GM19023 (cell line): ENCODE data around the gene F2.
"Not testable (repeated sequence)": the region's sequence is repeated elsewhere in the genome, so short reads cannot be mapped to it uniquely, and the experiment has no call there.

Experiments
- ATAC-seq: cut with Tn5 transposase; IDR thresholded peaks from one replicate; pipeline ENCODE4 v1.9.1; 2021; ENCODE audit warnings: mild to moderate bottlenecking, moderate library complexity; ENCODE audit not compliant: unreplicated experiment

Gene F2

DNA sequence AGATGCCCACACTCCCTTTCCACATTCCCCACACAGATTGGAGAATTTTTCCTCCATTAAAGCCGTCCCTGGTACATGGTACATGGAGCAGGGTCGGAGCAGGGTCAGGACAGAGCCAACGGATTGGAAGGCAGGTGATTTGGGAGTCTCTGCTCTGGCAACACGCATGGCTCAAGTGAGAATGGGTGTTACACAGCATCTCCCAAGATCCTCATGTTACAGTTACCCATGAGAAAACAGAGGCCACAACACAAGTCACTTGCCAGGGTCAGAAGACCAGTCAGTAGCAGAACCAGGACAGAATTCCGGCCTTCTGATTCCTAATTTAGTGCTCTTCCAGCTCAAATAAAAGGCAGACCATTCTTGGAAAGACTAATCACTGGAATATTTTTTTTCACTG is 7.7 kb upstream of the F2 start:
- ATAC-seq, result no peak

- no peak for ATAC-seq
Observed at GRCh38 chr11:46712874-46713576, 6.0 kb upstream of the F2 start.

DNA sequence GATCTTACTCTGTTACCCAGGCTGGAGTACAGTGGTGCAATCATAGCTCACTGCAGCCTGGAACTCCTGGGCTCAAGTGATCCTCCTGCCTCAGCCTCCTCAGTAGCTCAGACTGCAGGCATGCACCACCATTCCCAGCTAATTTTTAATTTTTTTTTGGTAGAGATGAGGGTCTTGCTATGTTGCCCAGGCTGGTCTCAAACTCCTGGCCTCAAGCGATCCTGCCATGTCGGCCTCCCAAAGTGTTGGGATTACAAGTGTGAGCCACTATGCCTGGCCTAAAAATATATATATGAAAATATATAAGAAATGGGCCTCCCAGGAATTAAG is 1.2 kb upstream of the F2 start:
- ATAC-seq, result not testable (repeated sequence)

DNA sequence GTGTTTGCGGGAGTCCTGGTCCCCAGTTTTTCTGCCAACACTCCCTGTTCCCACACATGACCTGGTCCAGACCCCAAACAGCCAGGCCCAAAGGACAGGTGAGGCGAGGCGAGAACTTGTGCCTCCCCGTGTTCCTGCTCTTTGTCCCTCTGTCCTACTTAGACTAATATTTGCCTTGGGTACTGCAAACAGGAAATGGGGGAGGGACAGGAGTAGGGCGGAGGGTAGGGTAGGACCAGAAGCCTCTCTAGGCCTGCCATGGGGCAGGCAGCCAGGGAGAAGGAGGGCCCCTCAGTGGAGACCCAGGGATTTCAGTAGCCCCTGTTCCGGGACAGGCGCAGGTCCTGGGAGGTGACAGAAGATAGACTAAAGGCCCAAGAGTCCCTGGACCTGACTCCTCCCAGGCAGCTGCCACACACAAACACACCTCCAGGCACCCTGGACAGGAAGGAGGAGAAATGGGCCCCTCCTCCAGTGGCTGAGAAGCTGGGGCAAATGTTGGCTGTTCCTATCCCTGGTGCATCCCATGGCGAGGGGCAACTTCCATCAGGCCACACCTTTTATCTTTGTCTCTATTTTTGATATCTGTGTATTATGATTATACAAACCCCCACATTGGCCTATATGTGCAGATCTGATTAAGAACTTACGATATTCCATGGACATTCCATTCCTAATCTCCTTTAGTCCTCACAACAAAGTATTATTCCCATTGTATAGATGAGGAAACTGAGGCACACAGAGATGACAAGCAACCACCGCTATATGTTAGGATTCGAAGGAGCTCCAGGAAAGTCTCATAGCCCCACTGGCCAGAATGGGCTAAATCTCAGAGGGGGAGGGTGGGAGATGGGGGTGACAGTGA is 626 bp upstream of the F2 start:
- ATAC-seq, result no peak

GRCh38 chr11:46719543-46720218 is 668 bp downstream of the F2 start:
- no peak for ATAC-seq

DNA sequence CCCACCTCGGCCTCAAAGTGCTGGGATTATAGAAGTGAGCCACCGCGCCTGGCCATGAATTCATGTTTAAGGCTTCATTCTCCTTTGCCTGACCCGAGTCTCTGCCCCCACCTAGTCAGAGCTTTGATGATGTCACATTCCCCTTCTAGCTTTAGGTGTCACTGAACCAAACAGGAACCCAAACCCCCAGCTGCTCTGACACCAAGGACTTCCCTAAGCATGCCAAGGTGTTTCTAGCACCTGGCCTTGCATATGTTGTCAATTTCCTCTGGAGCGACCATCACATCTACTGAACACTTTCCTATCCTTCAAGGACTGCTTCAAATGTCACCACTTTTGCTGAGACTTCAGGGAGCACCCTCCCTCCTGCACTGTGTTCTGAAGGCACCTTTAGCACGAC is 2.3 kb downstream of the F2 start:
- ATAC-seq, result no peak

DNA sequence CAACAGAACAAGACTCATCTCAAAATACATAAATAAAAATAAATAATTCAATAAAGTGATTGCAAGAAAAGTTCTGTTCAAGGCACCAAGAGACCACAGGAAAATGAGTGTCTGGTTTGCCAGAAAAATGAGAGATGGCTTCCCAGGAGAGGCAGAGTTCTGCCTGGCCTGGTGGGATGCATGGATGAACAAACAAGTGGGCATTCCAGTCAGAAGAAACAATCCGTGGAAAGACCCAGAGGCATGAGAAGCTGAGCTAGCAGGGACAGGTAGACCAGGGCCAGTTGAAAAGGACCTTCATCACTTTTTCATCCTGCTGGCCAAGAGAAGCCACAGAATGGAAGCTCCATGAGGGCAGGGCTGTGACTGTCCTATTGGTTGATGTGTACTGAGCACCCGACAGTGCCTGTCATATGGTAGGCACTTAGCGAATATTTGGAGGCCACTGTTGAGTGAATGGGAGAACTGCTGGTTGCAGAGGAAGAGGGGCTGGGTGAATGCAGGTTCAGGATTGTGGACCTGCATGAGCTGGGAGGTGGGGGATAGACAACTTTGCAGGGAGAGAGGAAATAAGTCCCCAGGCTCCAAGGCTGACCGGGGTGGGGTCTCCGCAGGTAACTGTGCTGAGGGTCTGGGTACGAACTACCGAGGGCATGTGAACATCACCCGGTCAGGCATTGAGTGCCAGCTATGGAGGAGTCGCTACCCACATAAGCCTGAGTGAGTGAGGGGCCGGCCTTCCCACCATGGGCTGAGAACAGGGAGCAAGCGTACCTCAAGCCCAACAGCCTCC is 3.7 kb downstream of the F2 start:
- no peak for ATAC-seq

DNA sequence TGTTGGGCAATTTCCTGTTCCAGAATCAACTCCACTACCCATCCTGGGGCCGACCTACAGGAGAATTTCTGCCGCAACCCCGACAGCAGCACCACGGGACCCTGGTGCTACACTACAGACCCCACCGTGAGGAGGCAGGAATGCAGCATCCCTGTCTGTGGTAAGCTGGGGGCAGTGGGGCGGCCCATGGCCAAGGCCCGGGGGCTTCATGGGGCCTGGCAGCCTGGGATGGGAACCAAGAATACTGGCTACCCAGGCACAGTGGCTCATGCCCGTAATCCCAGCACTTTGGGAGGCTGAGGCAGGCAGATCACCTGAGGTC is 4.3 kb downstream of the F2 start:
- no peak for ATAC-seq

DNA sequence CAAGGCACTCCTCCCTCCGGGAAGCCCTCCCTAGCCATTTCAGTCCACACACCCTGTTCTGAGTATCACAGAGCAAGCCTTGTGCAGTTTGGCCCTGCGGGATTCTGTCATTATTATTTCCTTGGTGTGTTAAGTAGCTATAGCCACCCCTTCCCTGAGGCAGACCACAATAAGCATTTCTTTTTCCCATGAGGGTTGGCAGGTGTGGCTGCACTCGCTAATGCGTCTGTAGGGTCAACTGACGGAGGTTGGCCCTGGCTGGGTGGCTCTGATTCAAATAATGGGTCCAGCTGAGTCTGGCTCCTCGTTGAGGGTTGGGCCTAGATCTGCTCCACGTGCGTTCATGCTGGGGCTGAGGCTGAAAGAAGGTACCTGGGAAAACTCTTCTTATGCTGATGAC is 5.1 kb downstream of the F2 start:
- no peak for ATAC-seq

- no peak for ATAC-seq
Observed at GRCh38 chr11:46725338-46726205, 6.6 kb downstream of the F2 start.

DNA sequence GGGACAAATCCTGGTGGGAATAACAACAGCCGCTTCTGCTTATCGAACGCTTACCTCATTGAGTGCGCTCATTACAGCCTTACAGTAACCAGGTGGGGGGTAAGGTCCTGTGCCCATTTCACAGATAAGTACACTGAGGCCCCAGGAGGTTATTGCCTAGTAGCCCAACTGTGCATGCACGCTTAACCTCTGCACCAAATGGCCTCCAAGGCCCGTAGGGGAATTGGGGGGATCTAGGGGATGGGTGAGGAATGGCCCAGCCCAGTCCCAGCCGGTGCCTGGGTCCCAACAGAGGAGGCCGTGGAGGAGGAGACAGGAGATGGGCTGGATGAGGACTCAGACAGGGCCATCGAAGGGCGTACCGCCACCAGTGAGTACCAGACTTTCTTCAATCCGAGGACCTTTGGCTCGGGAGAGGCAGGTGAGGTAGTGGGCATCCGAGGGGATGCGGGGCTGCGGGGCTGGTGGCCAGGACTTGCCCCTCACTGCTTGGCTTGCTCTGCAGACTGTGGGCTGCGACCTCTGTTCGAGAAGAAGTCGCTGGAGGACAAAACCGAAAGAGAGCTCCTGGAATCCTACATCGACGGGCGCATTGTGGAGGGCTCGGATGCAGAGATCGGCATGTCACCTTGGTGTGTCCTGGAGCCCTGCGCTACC is 7.3 kb downstream of the F2 start:
- no peak for ATAC-seq

DNA sequence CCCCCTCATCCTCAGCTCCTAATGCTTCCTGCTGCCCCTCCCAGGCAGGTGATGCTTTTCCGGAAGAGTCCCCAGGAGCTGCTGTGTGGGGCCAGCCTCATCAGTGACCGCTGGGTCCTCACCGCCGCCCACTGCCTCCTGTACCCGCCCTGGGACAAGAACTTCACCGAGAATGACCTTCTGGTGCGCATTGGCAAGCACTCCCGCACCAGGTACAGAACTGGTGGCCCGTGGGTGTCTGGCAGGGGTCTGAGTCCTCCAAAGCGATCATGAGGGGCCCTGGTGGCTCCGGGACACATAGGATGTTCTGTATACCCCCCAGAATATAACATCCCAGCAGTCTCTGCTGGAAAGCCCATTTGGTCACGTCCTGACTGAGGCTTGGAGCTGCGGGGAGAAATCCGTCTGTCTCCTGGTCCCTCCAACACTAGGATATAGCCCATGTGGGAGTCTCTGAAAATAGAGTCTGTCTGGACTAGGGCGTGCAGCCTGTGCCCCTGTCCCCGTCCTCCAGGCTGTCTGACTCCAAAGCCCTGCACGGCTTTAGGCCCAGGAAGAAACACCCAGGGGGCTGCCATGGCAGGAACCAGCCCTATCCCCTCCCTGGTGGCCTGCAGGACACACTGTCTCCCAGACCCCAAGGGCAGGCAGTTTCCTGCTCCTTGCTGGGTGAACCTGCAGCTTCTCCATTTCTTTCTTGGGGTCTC is 9.1 kb downstream of the F2 start:
- ATAC-seq, result no peak

- no peak for ATAC-seq
Observed at GRCh38 chr11:46728659-46729040, 9.6 kb downstream of the F2 start.

GRCh38 chr11:46729110-46730027 is 10.4 kb downstream of the F2 start:
- no peak for ATAC-seq

DNA sequence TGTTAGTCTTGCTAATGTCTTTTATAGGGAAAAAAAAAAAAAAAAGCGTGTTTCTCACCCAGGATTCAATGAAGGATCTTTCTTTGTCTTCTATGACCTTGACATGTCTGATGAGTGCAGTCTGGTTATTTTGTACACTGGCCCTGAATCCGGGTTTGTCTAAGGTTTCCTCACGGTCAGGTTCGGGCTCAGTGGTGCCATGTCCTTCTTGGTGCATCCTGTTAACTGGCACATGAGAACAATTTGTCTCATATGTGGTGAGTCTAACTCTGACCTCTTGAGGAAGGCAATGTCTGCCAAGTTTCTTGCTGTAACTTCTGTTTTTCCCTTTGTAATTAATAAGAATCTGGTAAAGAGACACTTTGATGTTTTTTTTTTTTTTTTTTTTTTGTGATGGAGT is 12.5 kb downstream of the F2 start:
- no peak for ATAC-seq

DNA sequence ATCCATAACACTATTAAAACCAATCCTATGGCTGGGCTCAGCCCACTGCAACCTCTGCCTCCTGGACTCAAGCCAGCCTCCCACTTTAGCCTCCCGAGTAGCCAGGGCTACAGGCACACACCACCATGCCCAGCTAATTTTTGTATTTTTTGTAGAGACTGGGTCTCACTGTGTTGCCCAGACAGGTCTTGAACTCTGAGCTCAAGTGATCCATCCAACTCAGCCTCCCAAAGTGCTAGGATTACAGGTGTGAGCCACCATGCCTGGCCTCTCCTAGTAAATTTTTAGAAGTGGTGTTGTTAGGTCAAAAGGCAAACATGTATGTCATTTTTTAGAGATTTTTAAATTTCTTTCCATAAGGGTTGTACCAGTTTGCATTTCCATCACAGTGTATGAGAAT is 14.2 kb downstream of the F2 start:
- no peak for ATAC-seq

- no peak for ATAC-seq
Observed at GRCh38 chr11:46736146-46736545, 17.1 kb downstream of the F2 start.

DNA sequence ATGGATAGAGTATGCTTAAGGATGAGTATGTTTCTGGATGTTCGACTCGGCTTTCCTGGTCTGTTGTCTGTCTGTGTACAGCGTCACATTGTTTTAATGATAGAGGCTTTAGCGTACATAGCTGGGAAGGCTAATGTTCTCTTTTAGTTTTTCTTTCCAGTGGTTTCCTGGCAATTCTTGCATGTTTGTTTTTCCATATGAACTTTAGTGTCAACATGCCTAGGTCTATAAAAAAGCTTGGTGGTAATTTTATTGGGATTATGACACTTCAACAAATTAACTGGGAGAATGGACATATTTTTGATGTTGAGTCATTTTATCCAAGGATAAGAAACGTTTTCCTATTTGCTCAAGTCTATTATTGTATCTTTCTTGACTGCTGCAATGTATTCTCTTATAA is 17.6 kb downstream of the F2 start:
- ATAC-seq, result no peak
